Activated CD8-positive, alpha-beta T cell treated with anti-CD3 and anti-CD28 coated beads for 36 hours (primary cell): Measurements from ENCODE around the gene INTS4. TPM values are rescaled to one million over a fixed set of nuclear protein-coding genes. Genes with fewer than 3 reads are reported as not detected.
"Not testable (repeated sequence)": the region's sequence is repeated elsewhere in the genome, so short reads cannot be mapped to it uniquely, and the experiment has no call there.

Experiments used
- ATAC-seq: fragments of 200-7000 bp; cut with Tn5 transposase; one replicate; pipeline ENCODE4 v1.10.0; 2021; ENCODE audit warnings: mild to moderate bottlenecking, moderate library complexity
- CTCF ChIA-PET: fragments of 350-600 bp; sonication (Branson Sonifier 250); formaldehyde crosslinking; loops from one replicate; lab custom pipeline; 2021; ENCODE audit warnings: antibody characterized with exemption; lab: Charles Lee
- POLR2A ChIA-PET: fragments of 350-600 bp; sonication (Branson Sonifier 250); formaldehyde crosslinking; loops from one replicate; lab custom pipeline; 2021; ENCODE audit warnings: antibody characterized with exemption; lab: Charles Lee
- DNase-seq: peaks from one replicate; pipeline ENCODE4 v3.0.0-alpha.2; 2020
- H3K27ac Mint-ChIP-seq: one replicate; pipeline ENCODE4 v1.8.0; 2021; ENCODE audit warnings: mild to moderate bottlenecking, mixed read lengths
- H3K27me3 Mint-ChIP-seq: one replicate; pipeline ENCODE4 v1.8.0; 2021; ENCODE audit warnings: mixed read lengths
- H3K36me3 Mint-ChIP-seq: one replicate; pipeline ENCODE4 v1.8.0; 2021; ENCODE audit warnings: low read depth, mixed read lengths
- H3K4me1 Mint-ChIP-seq: one replicate; pipeline ENCODE4 v1.8.0; 2021; ENCODE audit warnings: low read depth, mixed read lengths
- H3K4me3 Mint-ChIP-seq: one replicate; pipeline ENCODE4 v1.8.0; 2021; ENCODE audit warnings: mild to moderate bottlenecking, moderate library complexity, mixed read lengths
- H3K9me3 Mint-ChIP-seq: one replicate; pipeline ENCODE4 v1.8.0; 2021; ENCODE audit warnings: mixed read lengths
- intact Hi-C: fragments of 100-400 bp; cut with micrococcal nuclease; formaldehyde crosslinking; loops from one replicate; pipeline ENCODE4 v1.10.0; 2022
- total RNA-seq, 2 experiments: library from RNA; stranded (reverse); gene quantifications; one replicate each; pipeline ENCODE4 v1.2.3, GENCODE V29; 2021
- TF ChIP-seq, protein P1 (sequence below): fragments of 200-600 bp; IDR thresholded peaks from one replicate; pipeline ENCODE4 v1.8.0; 2022; ENCODE audit warnings: antibody characterized with exemption, mild to moderate bottlenecking

INTS4 gene
- total RNA-seq, 2 experiments from 2014 or later = 44.4 to 45.8 TPM

DNA sequence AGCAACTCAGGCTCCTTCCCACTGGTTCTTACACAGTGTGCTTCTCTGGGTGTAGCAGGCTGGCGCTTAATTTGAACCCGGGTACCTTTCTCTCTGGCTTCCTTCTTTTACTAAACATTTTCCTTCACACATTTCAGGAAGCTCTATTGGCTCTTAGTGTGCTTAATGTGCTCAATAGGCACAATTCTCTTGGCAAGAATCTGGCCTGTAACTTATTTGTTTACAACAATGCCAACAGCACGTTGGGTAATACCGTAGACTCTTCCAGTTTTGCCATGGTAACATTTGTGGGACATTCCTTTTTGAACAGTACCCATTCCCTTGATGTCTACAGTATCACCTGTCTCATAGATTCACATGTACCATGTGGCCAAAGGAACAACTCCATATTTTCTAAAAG lies 125.7 kb downstream of the INTS4 start:
- intact Hi-C loops = no loop called here
- Mint-ChIP-seq H3K4me1 (no peaks in the 10 kb centered on the region), H3K36me3 (peaks cover 9% of the 10 kb centered on the region), H3K27me3 (no peaks in the 10 kb centered on the region), H3K9me3 (no peaks in the 10 kb centered on the region), H3K4me3 (no peak overlapping the region), H3K27ac (no peak overlapping the region)
- DNase-seq = no peak
- ChIA-PET CTCF (no interaction called here), POLR2A (no interaction called here)
- no peak for ATAC-seq
- TF ChIP-seq, protein P1, sequence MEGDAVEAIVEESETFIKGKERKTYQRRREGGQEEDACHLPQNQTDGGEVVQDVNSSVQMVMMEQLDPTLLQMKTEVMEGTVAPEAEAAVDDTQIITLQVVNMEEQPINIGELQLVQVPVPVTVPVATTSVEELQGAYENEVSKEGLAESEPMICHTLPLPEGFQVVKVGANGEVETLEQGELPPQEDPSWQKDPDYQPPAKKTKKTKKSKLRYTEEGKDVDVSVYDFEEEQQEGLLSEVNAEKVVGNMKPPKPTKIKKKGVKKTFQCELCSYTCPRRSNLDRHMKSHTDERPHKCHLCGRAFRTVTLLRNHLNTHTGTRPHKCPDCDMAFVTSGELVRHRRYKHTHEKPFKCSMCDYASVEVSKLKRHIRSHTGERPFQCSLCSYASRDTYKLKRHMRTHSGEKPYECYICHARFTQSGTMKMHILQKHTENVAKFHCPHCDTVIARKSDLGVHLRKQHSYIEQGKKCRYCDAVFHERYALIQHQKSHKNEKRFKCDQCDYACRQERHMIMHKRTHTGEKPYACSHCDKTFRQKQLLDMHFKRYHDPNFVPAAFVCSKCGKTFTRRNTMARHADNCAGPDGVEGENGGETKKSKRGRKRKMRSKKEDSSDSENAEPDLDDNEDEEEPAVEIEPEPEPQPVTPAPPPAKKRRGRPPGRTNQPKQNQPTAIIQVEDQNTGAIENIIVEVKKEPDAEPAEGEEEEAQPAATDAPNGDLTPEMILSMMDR = no peak

DNA sequence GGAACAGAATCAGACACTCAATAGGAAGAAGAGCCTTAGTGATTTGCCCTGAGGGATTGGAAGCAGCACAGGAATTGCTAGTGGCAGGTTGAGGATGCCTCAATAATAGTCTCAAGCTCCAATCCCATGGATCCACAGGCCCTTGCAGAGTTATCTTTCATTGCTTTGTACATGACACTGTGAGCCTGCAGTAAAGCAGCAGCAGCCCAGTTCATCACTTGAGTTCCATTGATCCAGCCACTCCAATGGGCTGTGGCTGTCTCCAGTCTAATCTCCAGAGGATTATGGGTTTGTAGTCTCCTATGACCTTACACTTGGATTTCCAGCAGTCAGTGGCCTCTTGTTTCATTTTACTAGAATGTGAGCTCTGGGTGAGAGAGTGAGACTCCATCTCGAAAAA lies 128.1 kb downstream of the INTS4 start:
- ChIA-PET CTCF (interaction anchor here (0.6 kb wide), 1 partner anchor 10 kb away, joined by 3 read pairs; no protein-coding TSS in a partner anchor), POLR2A (interaction anchor here (0.6 kb wide), 1 partner anchor 15 kb away, joined by 3 read pairs; no protein-coding TSS in a partner anchor)
- intact Hi-C loops = no loop called here
- Mint-ChIP-seq H3K4me1 (no peaks in the 10 kb centered on the region), H3K27me3 (no peaks in the 10 kb centered on the region), H3K4me3 (no peak overlapping the region), H3K9me3 (no peaks in the 10 kb centered on the region), H3K36me3 (peaks cover 3% of the 10 kb centered on the region), H3K27ac (no peak overlapping the region)
- no peak for ATAC-seq
- DNase-seq = no peak
- TF ChIP-seq, protein P1 = no peak

DNA sequence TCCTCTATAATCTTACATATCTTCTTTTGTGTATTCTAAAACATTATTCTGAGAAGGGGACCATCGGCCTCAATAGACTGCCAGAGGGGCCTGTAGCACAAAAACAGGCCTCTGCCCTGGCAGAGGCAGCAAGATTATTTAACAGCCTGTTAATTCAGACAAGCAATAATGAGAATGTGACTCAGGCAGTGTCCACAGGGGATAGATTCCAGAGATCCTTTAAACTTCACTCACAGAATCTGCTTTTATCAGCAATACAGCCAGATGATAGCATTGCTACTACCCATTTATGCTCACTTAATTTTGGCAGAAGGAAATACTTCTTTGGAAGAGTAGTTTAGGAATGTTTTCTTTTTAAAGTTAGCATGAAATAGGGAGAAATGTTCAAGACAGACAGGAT lies 128.7 kb downstream of the INTS4 start:
- H3K9me3 Mint-ChIP-seq = no peaks in the 10 kb centered on the region
- TF ChIP-seq, protein P1 = no peak
- no peak overlapping the region for H3K4me3 Mint-ChIP-seq
- ChIA-PET CTCF (no interaction called here), POLR2A (no interaction called here)
- H3K36me3 Mint-ChIP-seq = peaks cover 2% of the 10 kb centered on the region
- intact Hi-C loops = no loop called here
- no peaks in the 10 kb centered on the region for H3K4me1 Mint-ChIP-seq
- DNase-seq (no peak), ATAC-seq (no peak)
- no peak overlapping the region for H3K27ac Mint-ChIP-seq
- no peaks in the 10 kb centered on the region for H3K27me3 Mint-ChIP-seq

DNA sequence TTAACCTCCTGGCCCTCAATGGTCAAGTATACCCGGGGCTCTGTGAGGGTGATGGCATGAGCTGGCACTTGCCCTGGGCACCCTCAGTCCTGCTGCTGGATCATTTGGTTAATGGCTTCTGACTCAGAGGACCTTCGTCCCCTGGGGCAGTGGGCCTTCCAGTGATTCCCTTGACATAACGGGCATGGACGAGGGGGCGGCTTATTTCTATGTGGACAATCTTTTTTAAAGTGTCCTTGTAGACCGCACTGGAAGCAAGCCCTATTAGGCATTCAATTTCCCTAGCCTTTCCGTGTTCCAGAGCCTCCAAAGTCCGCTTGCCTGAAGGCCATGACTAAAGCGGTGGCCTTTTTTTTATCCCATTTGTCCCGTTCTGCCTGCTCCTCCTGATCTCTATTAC lies 133.0 kb downstream of the INTS4 start:
- H3K4me3 Mint-ChIP-seq, DNase-seq, H3K27ac Mint-ChIP-seq, CTCF ChIA-PET, H3K4me1 Mint-ChIP-seq, H3K27me3 Mint-ChIP-seq, H3K9me3 Mint-ChIP-seq, POLR2A ChIA-PET, H3K36me3 Mint-ChIP-seq, ATAC-seq, intact Hi-C loops: not testable (repeated sequence)

DNA sequence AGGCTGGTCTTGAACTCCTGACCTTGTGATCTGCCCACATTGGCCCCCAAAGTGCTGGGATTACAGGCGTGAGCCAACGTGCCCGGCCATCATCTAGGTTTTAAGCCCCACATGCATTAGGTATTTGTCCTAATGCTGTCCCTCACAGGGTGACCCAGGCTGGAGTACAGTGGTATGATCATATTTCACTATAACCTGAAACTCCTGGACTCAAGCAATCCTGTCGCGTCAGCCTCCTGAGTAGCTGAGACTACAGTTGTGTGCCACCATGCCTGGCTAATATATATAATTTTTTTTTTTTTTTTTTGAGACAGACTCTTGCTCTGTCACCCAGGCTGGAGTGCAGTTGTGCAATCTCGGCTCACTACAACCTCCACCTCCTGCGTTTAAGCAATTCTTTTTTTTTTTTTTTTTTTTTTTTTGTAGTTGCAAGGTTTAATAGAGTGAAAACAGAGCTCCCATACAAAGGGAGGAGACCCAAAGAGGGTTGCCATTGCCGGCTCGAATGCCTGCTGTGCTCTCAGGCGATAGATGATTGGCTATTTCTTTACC lies 136.5 kb downstream of the INTS4 start:
- POLR2A ChIA-PET, CTCF ChIA-PET, intact Hi-C loops, H3K4me3 Mint-ChIP-seq, ATAC-seq, H3K4me1 Mint-ChIP-seq, DNase-seq, H3K27ac Mint-ChIP-seq, H3K27me3 Mint-ChIP-seq: not testable (repeated sequence)
- Mint-ChIP-seq H3K36me3 (peaks cover 28% of the 10 kb centered on the region), H3K9me3 (peaks cover 12% of the 10 kb centered on the region)

DNA sequence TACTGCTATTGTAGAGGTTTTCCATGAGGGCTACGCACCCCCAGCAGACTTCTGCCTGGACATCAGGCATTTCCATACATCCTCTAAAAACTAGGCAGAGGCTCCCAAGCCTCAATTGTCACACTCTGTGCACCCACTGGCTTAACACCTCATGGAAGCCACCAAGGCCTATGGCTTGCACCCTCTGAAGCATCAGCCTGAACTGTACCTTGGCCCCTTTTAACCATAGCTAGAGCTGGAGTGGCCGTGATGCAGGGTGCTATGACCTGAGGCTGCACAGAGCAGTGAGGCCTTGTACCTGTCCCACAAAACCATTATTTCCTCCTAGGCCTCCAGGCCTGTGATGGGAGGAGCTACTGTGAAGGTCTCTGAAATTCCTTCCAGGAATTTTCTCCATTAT lies 139.6 kb downstream of the INTS4 start:
- Mint-ChIP-seq H3K27ac (no peak overlapping the region), H3K4me1 (no peaks in the 10 kb centered on the region), H3K27me3 (no peaks in the 10 kb centered on the region), H3K36me3 (peaks cover 36% of the 10 kb centered on the region), H3K9me3 (peaks cover 12% of the 10 kb centered on the region), H3K4me3 (no peak overlapping the region)
- DNase-seq (no peak), ATAC-seq (no peak)
- TF ChIP-seq, protein P1 = no peak
- POLR2A ChIA-PET = no interaction called here
- intact Hi-C loops = no loop called here
- CTCF ChIA-PET = no interaction called here
